Neural cell (in vitro differentiated cells): Measurements from ENCODE around the gene PTPRD. TPM values are rescaled to one million over a fixed set of nuclear protein-coding genes. Genes with fewer than 3 reads are reported as not detected.

Source experiments
- H2AFZ ChIP-seq: fragments of 200-600, 300-800 bp; sonication (generic), shearing (Covaris generic); 2 replicates; pipeline ENCODE4 v1.6.0; 2014; ENCODE audit warnings: low read depth, mild to moderate bottlenecking, antibody characterized with exemption, low read length, moderate library complexity
- H3F3A ChIP-seq: fragments of 200-600 bp; shearing (Covaris generic); 2 replicates; pipeline ENCODE4 v1.6.1; 2016; ENCODE audit warnings: mild to moderate bottlenecking, moderate library complexity, mixed read lengths, antibody characterized with exemption, low read length; ENCODE audit not compliant: insufficient read depth, poor library complexity, severe bottlenecking
- H3K27ac ChIP-seq: fragments of 200-600, 300-800 bp; sonication (generic), shearing (Covaris generic); 2 replicates; pipeline ENCODE4 v1.5.1; 2014; ENCODE audit warnings: mild to moderate bottlenecking, low read length, moderate library complexity
- H3K27me3 ChIP-seq: fragments of 300-800, 200-600 bp; sonication (generic), shearing (Covaris generic); 2 replicates; pipeline ENCODE4 v1.6.0; 2014; ENCODE audit warnings: mild to moderate bottlenecking, low read depth, low read length, moderate library complexity; ENCODE audit not compliant: insufficient read depth
- H3K36me3 ChIP-seq: fragments of 300-800, 200-600 bp; sonication (generic), shearing (Covaris generic); 2 replicates; pipeline ENCODE4 v1.5.1; 2014; ENCODE audit warnings: mild to moderate bottlenecking, antibody characterized with exemption, low read length, moderate library complexity; ENCODE audit not compliant: insufficient read depth
- H3K4me2 ChIP-seq: fragments of 300-800, 200-600 bp; sonication (generic), shearing (Covaris generic); 2 replicates; pipeline ENCODE4 v1.6.0; 2014; ENCODE audit warnings: mild to moderate bottlenecking, low read length
- H3K4me3 ChIP-seq: fragments of 300-800, 200-600 bp; sonication (generic), shearing (Covaris generic); 2 replicates; pipeline ENCODE4 v1.5.1; 2014; ENCODE audit warnings: mild to moderate bottlenecking, low read length, moderate library complexity
- H3K79me2 ChIP-seq: fragments of 200-600 bp; shearing (Covaris generic); replicated peaks from 2 replicates; pipeline ENCODE4 v1.6.0; 2014; ENCODE audit warnings: mild to moderate bottlenecking, low read length, moderate library complexity; ENCODE audit not compliant: insufficient read depth
- H3K9ac ChIP-seq: fragments of 300-800, 200-600 bp; sonication (generic), shearing (Covaris generic); 2 replicates; pipeline ENCODE4 v1.6.1; 2016; ENCODE audit warnings: mild to moderate bottlenecking, low read length, mixed read lengths
- H3K9me2 ChIP-seq: fragments of 200-600 bp; shearing (Covaris generic); 2 replicates; pipeline ENCODE4 v1.6.1; 2016; ENCODE audit warnings: mild to moderate bottlenecking, low read length, mixed read lengths; ENCODE audit not compliant: insufficient read depth
- H3K9me3 ChIP-seq: fragments of 200-600, 300-800 bp; sonication (generic), shearing (Covaris generic); 2 replicates; pipeline ENCODE4 v1.6.1; 2016; ENCODE audit warnings: mild to moderate bottlenecking, mixed run types, low read length, moderate library complexity, mixed read lengths
- H4K20me1 ChIP-seq: fragments of 200-600 bp; shearing (Covaris generic); 2 replicates; pipeline ENCODE4 v1.6.1; 2016; ENCODE audit warnings: mild to moderate bottlenecking, mixed run types; ENCODE audit not compliant: insufficient read depth
- CTCF ChIP-seq: fragments of 450-650 bp; IDR thresholded peaks from 2 replicates; pipeline ENCODE4 v1.5.1; 2014; ENCODE audit warnings: antibody characterized with exemption, mild to moderate bottlenecking, moderate library complexity; ENCODE audit not compliant: poor library complexity, severe bottlenecking
- EP300 ChIP-seq: fragments of 450-650 bp; conservative IDR thresholded peaks from 2 replicates; pipeline ENCODE4 v1.6.1; 2014; ENCODE audit warnings: antibody characterized with exemption, mild to moderate bottlenecking, moderate library complexity; ENCODE audit not compliant: poor library complexity, severe bottlenecking
- EZH2 ChIP-seq: fragments of 200-600, 300-800 bp; shearing (Covaris generic), sonication (generic); IDR thresholded peaks from 2 replicates; pipeline ENCODE4 v1.6.1; 2014; ENCODE audit warnings: antibody characterized with exemption, low read length, borderline replicate concordance, mild to moderate bottlenecking; ENCODE audit not compliant: insufficient read depth, poor library complexity, severe bottlenecking
- MXI1 ChIP-seq: fragments of 450-650 bp; conservative IDR thresholded peaks from 2 replicates; pipeline ENCODE4 v1.6.1; 2014; ENCODE audit warnings: antibody characterized with exemption, mild to moderate bottlenecking; ENCODE audit not compliant: poor library complexity, severe bottlenecking
- POLR2AphosphoS5 ChIP-seq: IDR thresholded peaks from 2 replicates; pipeline ENCODE4 v1.6.1; 2012
- RAD21 ChIP-seq: fragments of 450-650 bp; conservative IDR thresholded peaks from 2 replicates; pipeline ENCODE4 v1.6.1; 2014; ENCODE audit warnings: antibody characterized with exemption, mild to moderate bottlenecking, moderate library complexity
- REST ChIP-seq: IDR thresholded peaks from 2 replicates; pipeline ENCODE4 v1.6.1; 2012; ENCODE audit warnings: borderline replicate concordance
- SMC3 ChIP-seq: fragments of 450-650 bp; conservative IDR thresholded peaks from 2 replicates; pipeline ENCODE4 v1.6.1; 2014; ENCODE audit warnings: antibody characterized with exemption, mild to moderate bottlenecking, moderate library complexity; ENCODE audit not compliant: poor library complexity
- TAF1 ChIP-seq: IDR thresholded peaks from 2 replicates; pipeline ENCODE4 v1.6.1; 2012; ENCODE audit warnings: low read depth
- polyA plus RNA-seq: library from polyadenylated mRNA; depleted of rRNA; stranded (reverse); fragments of >200 nt; gene quantifications from 2 replicates; pipeline ENCODE4 v1.2.3, GENCODE V29; 2014

The PTPRD gene
- polyA plus RNA-seq, 1 donor from 2014 or later = 143 TPM

GRCh38 chr9:10230512-10230911 lies 382.3 kb downstream of the PTPRD start:
- Histone ChIP-seq H3K4me3 (no peak overlapping the region), H3K27ac (no peak overlapping the region), H3K79me2 (no peaks in the 10 kb centered on the region), H2AFZ (no peak overlapping the region), H3K27me3 (no peaks in the 10 kb centered on the region), H3K9me2 (no peaks in the 10 kb centered on the region), H3K36me3 (no peaks in the 10 kb centered on the region), H3K4me2 (no peak overlapping the region), H4K20me1 (no peaks in the 10 kb centered on the region), H3K9ac (no peak overlapping the region), H3F3A (no peaks in the 10 kb centered on the region), H3K9me3 (no peaks in the 10 kb centered on the region)
- TF ChIP-seq CTCF = no peak
- no peak for TF ChIP-seq MXI1
- no peak for TF ChIP-seq SMC3
- no peak for TF ChIP-seq EZH2
- no peak for TF ChIP-seq POLR2AphosphoS5
- TF ChIP-seq TAF1 = no peak
- TF ChIP-seq RAD21 = no peak
- no peak for TF ChIP-seq EP300
- TF ChIP-seq REST = no peak

GRCh38 chr9:10228082-10228481 lies 384.7 kb downstream of the PTPRD start:
- Histone ChIP-seq H3K36me3 (no peaks in the 10 kb centered on the region), H2AFZ (no peak overlapping the region), H3K79me2 (no peaks in the 10 kb centered on the region), H3K4me2 (no peak overlapping the region), H3K9me3 (no peaks in the 10 kb centered on the region), H3K9me2 (no peaks in the 10 kb centered on the region), H3K9ac (no peak overlapping the region), H4K20me1 (no peaks in the 10 kb centered on the region), H3K27me3 (no peaks in the 10 kb centered on the region), H3F3A (no peaks in the 10 kb centered on the region), H3K4me3 (no peak overlapping the region), H3K27ac (no peak overlapping the region)
- TF ChIP-seq RAD21 (no peak), EP300 (no peak), REST (no peak), MXI1 (no peak), TAF1 (no peak), CTCF (no peak), SMC3 (no peak), EZH2 (no peak), POLR2AphosphoS5 (no peak)
